Muscle layer of colon (tissue), 2 donors: ENCODE measurements around the gene PLD6.
A peak's percentile ranks its signal among the peaks of the same experiment; 100 is the strongest.

Experiments used
- H3K27ac ChIP-seq: one replicate; pipeline ENCODE4 v1.7.0; 2013; ENCODE audit warnings: low read depth, mild to moderate bottlenecking, low read length, moderate library complexity
- H3K27me3 ChIP-seq, 2 donors: one replicate each; pipeline ENCODE4 v1.7.0; 2013; ENCODE audit warnings: low read length in 2 of 2, mild to moderate bottlenecking in 2 of 2; ENCODE audit not compliant: insufficient read depth in 2 of 2, control insufficient read depth in 1 of 2
- H3K36me3 ChIP-seq: one replicate; pipeline ENCODE4 v1.7.0; 2013; ENCODE audit warnings: mild to moderate bottlenecking, low read length; ENCODE audit not compliant: insufficient read depth
- H3K4me1 ChIP-seq: one replicate; pipeline ENCODE4 v1.7.0; 2013; ENCODE audit warnings: mild to moderate bottlenecking, low read length; ENCODE audit not compliant: insufficient read depth
- H3K4me3 ChIP-seq, 2 donors: one replicate each; pipeline ENCODE4 v1.7.0; 2013; ENCODE audit warnings: low read length in 2 of 2, low read depth in 1 of 2, mild to moderate bottlenecking in 1 of 2, moderate library complexity in 1 of 2
- H3K9ac ChIP-seq: one replicate; pipeline ENCODE4 v1.7.0; 2013; ENCODE audit warnings: low read length
- H3K9me3 ChIP-seq: one replicate; pipeline ENCODE4 v1.7.0; 2013; ENCODE audit warnings: mild to moderate bottlenecking, low read length
- donor health status: abdominal sarcoma.
- donor health status: Adenocarcinoma of cecum.

The PLD6 gene

DNA sequence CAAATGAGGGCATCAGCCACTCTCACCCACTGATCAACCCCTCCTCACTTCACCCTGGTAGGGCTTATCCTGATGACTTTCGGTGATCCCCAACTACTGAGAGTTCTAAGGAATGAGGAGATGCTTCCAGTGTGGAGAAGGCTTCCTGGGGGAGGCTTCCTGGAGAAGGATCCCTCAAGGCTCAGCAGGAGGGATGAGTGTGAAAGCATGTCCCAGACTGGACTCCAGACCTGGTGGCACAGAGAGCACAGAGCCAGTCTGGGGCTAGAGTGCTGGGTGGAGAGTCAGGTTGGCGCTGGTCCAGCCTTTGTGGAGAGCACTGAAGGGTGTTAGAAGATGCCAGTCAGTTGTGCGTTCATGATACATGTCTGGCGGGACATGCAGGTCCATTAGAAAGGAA is 53.7 kb downstream of the PLD6 start:
- Histone ChIP-seq H3K4me3 (no peak overlapping the region), H3K4me1 (peaks cover 18% of the 10 kb centered on the region), H3K9ac (no peak overlapping the region), H3K27ac (peak overlapping the region; percentile 73), H3K9me3 (no peaks in the 10 kb centered on the region), H3K27me3 (no peaks in the 10 kb centered on the region), H3K36me3 (peaks cover 78% of the 10 kb centered on the region)

DNA sequence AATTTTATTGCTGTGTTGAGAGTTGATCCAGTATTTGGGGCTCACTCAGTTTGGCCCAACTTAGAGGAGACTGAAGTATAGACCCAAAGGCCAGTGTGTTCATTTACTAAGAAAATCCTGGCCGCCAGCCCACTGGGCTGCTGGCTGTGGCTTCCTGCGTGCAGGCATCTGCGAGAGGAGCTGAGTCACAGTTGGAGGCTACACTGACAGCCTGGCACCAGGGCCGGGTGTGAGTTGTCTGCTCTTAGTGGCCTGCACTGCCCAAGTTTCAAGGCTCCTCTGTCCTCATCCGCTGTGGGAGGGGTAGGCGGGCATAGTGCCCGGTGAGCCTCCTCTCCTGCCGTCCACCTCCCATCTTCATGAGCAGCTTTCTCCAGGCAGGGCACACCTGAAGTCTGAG is 54.2 kb downstream of the PLD6 start:
- Histone ChIP-seq H3K36me3 (peaks cover 78% of the 10 kb centered on the region), H3K9me3 (no peaks in the 10 kb centered on the region), H3K9ac (no peak overlapping the region), H3K27me3 (no peaks in the 10 kb centered on the region), H3K4me1 (peaks cover 18% of the 10 kb centered on the region), H3K27ac (peak overlapping the region; percentile 73), H3K4me3 (no peak overlapping the region)

DNA sequence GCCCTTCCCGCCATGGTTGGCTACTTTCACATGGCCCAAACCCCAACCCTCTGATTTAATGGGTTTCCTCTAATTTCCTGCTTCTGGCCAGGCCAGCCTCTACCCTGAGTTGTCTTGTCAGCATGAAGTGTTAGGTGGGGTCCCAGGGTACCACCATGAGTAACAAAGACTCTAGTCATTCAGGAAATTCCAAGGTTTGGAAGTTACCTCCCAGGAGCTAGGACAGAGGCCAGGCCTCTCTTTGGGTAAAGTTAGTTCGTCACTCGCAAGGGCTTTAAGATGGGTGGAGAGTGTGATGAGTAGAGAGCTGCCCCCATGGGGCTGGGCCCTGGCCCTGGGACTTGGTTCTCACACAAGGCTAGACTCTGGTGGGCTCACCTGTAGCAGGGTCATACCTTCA is 54.6 kb downstream of the PLD6 start:
- Histone ChIP-seq H3K4me1 (peaks cover 18% of the 10 kb centered on the region), H3K27ac (peak overlapping the region; percentile 45), H3K9ac (no peak overlapping the region), H3K4me3 (no peak overlapping the region), H3K27me3 (no peaks in the 10 kb centered on the region), H3K9me3 (no peaks in the 10 kb centered on the region), H3K36me3 (peaks cover 78% of the 10 kb centered on the region)

DNA sequence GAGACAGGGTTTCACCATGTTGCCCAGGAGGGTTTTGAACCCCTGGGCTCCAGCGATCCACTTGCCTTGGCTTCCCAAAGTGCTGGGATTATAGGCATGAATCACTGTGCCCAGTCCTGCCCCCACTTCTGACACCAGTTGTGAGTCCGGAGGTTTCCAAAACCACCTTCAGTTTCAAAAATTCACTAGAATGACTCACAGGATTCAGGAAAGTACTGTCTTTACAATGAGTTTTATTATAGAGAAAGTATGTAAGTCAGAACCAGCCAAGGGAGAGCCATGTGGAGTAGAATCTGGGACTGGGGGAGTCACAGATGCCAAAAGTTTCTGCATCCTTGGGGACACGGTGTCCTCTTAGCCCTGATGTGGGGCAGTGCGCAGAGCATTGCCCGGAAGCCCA is 55.1 kb downstream of the PLD6 start:
- Histone ChIP-seq H3K36me3 (peaks cover 78% of the 10 kb centered on the region), H3K4me1 (peaks cover 18% of the 10 kb centered on the region), H3K9ac (no peak overlapping the region), H3K27me3 (no peaks in the 10 kb centered on the region), H3K9me3 (no peaks in the 10 kb centered on the region), H3K27ac (no peak overlapping the region), H3K4me3 (no peak overlapping the region)
